HFF-Myc (cell line): ENCODE data around the gene TWIST2.

Source experiments
- DNase-seq: peaks from one replicate; pipeline ENCODE4 v3.0.0-alpha.2; 2011; ENCODE audit warnings: low read depth; ENCODE audit errors: extremely low read depth
- H3K4me3 ChIP-seq: replicated peaks from 2 replicates; pipeline ENCODE4 v1.5.1; 2011; ENCODE audit warnings: low read depth, mild to moderate bottlenecking, control low read depth, low read length
- TF ChIP-seq, protein P1 (sequence below): IDR thresholded peaks from 2 replicates; pipeline ENCODE4 v1.5.1; 2012; ENCODE audit warnings: mild to moderate bottlenecking, low read depth, low read length, control low read depth; ENCODE audit errors: missing control alignments

Gene TWIST2

DNA sequence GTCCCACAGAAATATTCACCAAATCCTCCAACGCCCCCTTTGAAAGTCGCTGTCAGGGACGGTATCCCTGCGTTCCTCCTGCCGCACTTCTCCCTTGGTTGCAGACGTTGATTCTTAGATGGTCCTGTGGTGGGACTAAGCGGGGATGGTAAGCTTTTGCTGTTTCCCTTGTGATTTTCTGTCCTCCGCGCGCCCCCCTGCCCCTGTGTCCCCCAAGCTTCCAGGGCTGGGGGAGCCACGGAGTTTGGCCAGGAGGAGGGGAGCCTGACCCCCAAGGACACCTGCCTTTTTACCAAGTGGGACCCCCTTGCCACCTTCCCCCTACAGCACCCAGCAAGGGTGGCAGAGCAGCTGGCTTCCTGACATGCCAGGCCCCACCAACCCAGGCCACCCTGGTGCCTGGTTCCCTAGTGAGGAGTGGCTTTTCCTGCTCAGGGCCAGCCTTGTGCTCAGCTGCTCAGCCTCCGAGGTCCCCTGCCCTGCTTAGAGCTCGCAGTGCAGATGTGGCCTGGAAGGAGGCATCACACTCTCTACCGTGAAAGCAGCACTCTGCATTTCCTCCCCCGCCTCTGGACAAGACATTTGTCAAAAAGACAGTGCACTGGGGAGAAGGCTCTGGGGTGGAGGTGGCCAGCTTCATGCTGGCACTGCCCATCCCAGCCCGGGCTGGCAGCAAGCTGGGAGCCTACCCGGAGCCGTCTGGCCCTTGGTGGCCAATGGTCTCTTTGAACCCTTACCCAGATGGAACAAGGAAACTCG lies 49.4 kb downstream of the TWIST2 start:
- no peak for DNase-seq
- TF ChIP-seq, protein P1, sequence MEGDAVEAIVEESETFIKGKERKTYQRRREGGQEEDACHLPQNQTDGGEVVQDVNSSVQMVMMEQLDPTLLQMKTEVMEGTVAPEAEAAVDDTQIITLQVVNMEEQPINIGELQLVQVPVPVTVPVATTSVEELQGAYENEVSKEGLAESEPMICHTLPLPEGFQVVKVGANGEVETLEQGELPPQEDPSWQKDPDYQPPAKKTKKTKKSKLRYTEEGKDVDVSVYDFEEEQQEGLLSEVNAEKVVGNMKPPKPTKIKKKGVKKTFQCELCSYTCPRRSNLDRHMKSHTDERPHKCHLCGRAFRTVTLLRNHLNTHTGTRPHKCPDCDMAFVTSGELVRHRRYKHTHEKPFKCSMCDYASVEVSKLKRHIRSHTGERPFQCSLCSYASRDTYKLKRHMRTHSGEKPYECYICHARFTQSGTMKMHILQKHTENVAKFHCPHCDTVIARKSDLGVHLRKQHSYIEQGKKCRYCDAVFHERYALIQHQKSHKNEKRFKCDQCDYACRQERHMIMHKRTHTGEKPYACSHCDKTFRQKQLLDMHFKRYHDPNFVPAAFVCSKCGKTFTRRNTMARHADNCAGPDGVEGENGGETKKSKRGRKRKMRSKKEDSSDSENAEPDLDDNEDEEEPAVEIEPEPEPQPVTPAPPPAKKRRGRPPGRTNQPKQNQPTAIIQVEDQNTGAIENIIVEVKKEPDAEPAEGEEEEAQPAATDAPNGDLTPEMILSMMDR: no peak
- no peak overlapping the region for H3K4me3 ChIP-seq

DNA sequence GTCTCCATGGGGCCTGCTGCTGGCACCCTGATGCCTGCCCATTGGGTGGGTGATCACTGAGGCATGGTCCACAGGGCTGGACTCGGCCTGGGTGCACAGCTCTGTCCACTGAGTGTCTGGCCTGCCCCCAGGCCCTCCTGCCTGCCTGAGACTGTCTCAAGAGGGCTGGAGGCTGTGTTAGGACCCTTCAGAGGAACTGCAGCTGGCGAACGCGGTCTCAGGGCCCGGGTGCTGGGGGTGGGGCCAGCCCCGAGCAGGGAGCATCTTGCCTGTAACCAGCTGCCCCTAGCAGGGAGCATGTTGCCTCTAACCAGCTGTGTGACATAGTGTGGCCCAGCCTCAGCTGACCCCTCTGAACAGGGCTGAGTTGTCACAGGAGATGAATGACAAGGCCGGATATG lies 50.0 kb downstream of the TWIST2 start:
- DNase-seq: no peak
- H3K4me3 ChIP-seq: no peak overlapping the region
- TF ChIP-seq, protein P1: no peak

DNA sequence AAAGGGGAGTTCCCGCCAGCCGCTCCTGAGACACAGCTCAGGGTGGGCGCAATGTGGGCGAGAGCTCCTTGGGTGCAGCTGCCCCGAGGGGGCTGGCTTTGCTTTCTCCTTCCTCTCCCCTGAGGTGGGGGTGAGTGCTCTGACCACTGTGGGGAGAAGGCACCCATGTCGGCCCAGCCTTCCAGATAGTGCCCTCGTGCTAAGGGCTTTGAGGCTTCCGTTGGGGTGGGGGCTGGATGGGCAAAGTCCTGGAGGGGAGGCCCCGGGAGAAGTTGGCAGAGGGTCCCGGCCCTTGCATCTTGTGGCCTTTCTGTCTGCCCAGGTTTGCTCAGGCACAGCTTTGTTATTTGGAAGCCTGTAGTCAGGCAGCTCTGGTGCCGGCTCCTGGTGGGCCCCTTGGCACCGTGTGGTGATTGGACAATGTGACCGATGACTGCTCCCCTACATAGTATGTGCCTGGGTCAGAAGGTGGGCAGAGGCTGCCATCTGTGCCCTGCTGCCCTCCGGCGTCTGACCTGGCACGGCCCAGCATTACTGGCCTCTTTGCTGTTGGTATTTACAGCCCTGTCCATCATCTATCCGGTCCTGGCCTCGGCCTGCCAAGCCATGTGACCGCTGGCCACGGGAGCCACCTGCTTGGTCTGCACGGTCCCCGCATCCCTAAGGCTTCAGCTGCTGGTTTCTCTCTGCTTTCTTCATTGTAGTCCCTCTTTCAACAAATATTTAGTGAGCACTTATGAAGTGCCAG lies 50.8 kb downstream of the TWIST2 start:
- TF ChIP-seq, protein P1: no peak
- no peak overlapping the region for H3K4me3 ChIP-seq
- no peak for DNase-seq

DNA sequence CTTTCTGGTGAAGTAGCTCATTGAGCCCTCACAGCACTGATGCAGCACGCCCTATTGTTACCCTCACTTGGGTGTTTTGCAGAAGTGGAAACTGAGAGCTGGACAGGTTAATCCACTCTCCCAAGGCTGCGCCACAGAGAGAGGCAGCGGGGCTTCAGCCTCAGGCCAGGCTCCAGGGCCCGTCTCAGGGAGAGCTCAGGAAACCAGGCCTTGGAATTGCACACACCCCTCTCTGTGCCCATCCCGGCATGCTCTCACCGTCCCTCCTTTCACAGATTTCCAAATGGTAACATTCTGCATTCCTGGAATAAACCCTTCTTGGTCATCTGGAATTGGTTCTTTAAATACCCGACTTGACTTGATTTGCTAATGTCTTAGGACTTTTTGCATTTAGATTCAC lies 51.5 kb downstream of the TWIST2 start:
- TF ChIP-seq, protein P1: no peak
- DNase-seq: no peak
- no peak overlapping the region for H3K4me3 ChIP-seq

DNA sequence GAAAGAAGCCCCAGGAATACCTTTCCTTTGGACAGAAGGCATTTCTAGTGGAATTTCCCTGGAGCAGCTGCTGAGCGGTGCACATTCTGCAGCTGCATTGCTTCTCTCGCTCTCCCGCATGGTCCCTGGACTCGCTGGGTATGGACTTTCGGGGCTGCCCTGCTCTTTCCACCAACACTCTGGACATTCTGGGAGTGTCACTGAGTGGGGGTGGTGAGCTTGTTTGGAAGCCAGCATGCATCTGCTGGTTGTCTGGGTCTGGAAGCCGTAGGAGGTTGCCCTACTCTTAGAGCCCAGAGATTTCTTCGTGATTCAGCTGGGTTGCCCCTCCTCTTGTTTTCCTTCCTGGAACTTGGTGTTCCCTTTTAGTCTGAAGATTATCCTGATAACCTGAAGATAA lies 52.6 kb downstream of the TWIST2 start:
- TF ChIP-seq, protein P1: no peak
- DNase-seq: no peak
- no peak overlapping the region for H3K4me3 ChIP-seq

DNA sequence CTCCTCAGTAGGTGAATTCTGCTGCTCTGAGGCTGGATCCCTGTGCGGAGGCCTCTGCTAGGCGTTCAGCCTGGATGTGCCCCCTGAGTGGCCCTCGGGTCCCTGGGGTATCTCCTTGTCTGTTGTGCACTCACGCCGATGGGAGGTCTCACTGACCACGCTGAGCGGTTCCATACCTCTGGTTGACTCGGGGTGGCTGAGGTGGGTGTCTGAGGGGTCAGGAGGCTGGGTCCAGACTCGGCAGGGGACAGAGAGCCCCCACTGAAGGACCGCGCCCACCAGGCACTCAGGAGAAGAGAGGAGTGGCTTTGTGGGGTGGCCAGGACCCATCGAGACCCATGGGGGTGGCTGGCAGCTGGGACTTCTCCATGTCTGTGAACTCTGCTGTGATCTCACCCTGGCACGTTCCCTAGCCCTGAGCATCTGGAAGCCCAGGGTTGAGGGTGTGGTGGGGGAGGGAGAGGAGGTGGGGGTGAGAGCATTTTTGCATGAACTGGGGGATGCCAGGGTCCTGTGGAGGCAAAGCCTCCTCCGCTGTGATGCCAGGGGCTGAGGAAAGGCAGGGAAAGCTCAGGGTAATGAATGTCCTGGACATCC lies 53.7 kb downstream of the TWIST2 start:
- TF ChIP-seq, protein P1: no peak
- no peak overlapping the region for H3K4me3 ChIP-seq

More for the DNA sequence above, 53.7 kb downstream of the TWIST2 start:
- DNase-seq: no peak
